Stimulated activated CD4-positive, alpha-beta T cell treated with anti-CD3 and anti-CD28 coated beads, Interleukin-1b, Interleukin-23, amount 100 ng/mL, for 1 hour (primary cell): ENCODE data around the gene CAPN2.

Source experiments
- DNase-seq, 2 donors: peaks; one replicate each; pipeline ENCODE4 v3.0.0-alpha.2; 2020; ENCODE audit warnings: low read depth in 2 of 2

Gene CAPN2

GRCh38 chr1:223760833-223761232, 48.5 kb downstream of the CAPN2 start:
- DNase-seq = no peak

GRCh38 chr1:223761411-223761810, 49.1 kb downstream of the CAPN2 start:
- DNase-seq = no peak

DNA sequence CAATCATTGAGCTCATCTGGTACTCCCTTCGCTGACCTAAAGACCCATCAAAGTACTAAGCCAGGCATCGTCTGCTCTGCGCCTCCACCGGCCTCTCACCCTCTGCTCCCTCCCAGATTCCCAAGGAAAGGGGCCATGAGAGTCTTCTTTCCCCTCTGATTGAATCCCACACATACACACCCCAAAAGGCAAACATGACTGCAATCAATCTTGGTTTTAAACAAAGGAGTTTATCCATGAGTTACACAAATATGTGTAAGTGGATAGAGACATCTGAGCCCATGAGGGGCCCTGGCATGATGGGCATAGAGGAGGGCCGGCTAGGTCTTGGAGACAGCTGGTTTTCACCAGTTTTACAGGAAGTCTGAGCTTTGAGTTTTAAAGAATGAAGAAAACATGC, 50.9 kb downstream of the CAPN2 start:
- DNase-seq = no peak

GRCh38 chr1:223763881-223764280, 51.5 kb downstream of the CAPN2 start:
- DNase-seq = no peak

DNA sequence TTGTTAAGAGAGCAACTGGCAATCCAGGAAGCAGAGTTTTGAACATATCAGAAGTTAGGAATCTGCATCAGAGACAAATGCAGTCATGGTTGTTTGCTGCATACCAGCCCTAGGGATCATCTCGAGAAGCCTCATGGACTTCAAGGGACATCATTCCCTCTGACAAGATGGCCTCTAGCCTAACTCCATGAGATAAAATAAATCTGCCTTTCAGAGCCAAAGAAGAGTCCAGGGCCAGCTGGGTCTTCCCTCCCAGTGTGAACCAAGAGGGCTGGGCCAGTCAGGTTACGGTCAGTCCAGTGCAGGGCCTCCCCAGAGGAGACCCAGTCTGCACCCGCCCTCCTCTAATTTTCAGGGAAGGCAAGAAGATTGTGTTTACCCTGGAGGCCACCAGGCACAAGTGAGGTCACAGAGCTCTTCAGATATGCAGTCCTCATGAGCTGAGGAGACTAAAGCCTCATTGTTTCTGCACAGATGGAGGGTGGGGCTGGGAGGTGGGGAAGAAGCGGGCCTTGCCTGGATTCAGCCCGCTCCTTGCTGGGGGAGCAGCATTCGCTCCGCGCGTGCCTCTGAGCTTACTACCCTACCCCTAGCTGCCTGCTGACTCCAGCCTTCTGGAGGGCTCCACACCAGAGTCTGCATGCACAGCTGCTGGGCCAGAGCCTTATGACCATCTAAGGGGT, 52.8 kb downstream of the CAPN2 start:
- no peak for DNase-seq

GRCh38 chr1:223765719-223766340, 53.5 kb downstream of the CAPN2 start:
- no peak for DNase-seq

DNA sequence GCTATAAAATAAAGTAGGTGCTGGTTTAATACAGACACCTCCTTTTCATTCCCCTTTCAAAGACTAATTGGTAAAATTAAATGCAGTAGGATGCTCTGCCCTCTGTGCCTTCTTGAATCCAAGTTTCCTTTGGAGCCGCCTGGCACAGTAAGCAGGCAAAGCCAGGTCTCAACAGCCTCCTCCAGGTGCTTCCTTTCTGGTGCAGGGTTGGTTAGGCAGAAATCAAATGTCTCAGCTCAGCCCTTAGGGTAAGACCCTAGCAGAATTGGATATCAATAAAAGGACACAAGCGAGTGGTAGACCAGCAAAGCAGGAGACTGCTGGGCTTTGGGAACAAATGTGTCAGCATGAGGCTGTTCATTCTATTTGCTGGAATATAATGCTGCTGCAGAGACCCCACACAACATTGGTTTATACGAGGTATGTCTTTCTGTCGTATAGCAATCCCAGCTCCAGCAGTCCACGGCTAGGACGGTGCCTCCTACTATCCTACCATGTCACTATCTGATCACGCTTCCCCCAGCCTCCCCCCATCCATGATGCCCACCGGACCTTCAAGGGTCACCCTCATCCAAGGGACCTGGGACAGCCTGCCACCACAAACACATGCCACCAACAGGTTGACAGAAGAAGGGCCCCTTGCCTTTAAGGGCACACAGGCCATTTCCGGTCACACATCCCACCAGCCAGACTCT, 58.4 kb downstream of the CAPN2 start:
- no peak for DNase-seq

DNA sequence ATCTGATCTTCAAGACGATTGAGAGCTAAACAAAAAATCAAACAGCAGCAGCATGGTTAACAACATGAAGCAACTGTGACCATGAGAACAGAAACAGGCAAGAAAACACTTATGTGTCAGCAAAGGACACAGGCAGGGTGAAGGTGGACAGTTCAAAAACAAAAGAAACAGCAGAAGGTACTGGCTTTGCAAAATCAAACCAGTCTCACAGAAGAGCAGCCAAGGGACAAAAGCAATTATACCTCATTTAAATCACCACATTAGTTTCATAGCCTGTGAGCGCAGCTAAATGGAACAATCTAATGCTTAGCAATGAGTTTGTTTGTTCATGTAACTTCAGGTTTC, 59.1 kb downstream of the CAPN2 start:
- DNase-seq = no peak

DNA sequence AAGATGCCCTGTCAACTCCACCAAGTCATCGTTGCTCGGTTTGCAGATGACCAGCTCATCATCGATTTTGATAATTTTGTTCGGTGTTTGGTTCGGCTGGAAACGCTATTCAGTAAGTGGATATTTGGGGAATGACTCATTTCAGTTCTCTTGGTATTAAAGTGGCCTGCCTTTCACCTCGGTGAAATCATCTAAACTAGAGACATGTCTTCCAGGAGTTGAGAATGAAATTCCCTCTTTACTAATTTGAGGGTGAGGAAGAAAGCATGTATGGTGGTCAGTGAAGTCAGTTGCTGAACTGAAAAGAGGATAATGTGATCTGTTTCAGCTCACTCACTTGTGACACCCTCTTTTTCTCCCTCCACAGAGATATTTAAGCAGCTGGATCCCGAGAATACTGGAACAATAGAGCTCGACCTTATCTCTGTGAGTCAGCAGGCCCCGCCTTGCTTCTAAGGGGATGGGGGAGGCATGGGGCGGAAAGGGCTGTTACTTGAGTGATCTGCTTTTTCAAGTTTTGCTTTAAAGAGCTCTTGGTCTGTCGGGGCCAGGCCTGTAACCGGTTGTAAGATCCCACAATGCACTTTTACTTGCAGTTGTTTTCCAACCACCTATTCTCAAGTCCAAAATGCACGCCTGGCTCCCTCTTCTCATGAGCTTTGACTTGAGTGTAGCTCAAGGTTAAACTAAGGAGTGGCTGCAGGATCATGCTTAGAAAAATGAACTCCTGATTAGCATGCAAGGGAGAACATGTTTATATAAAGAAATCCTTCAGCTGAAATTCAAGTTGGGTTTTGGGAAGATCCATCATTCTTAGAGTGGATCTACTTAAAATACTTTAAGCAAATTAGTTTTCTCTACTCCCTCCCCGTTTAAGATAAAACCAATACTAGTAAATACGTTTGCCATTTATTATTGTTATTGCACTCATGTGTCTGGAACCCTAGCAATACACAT, 59.8 kb downstream of the CAPN2 start:
- no peak for DNase-seq

GRCh38 chr1:223772771-223773160, 60.4 kb downstream of the CAPN2 start:
- no peak for DNase-seq

DNA sequence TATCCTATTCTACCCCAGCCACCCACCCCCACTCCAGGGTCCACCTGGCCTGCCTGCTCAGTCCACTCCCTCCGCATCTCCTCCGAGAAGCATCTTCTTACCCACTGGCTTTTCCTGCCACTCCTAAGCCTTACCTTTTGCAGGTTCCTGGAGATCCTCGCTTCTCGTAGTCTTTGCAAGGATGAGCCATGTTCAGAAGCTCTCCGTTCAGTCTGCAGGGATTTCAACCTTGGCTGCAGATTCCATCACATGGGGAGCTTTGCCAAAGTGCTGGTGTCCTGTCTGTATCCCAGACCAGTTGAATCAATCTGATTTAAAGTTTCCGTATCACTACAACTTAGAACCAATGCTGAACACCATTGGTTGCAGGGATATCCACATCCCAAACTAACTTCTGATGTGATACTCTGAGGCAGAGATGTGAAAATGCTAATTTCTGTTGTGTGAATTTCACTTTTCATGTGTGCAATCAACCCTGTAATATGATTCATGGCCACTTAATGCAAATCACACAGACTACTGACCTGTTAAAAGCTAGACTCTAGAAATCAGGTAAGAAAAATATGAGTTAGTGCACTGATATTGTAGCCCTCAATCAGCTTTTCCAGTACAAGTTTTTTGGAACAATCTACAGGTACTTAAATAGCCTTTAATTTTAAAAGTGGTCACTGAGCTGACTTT, 61.9 kb downstream of the CAPN2 start:
- DNase-seq = no peak

DNA sequence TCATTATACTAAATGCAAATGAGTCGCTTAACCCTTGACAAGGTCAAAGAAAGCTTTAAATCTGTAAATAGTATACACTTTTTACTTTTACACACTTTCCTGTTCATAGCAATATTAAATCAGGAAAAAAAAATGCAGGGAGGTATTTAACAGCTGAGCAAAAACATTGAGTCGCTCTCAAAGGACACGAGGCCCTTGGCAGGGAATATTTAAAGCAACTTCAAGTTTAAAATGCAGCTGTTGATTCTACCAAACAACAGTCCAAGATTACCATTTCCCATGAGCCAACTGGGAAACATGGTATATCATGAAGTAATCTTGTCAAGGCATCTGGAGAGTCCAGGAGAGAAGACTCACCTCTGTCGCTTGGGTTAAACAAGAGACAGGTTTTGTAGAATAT, 62.7 kb downstream of the CAPN2 start:
- DNase-seq = no peak

DNA sequence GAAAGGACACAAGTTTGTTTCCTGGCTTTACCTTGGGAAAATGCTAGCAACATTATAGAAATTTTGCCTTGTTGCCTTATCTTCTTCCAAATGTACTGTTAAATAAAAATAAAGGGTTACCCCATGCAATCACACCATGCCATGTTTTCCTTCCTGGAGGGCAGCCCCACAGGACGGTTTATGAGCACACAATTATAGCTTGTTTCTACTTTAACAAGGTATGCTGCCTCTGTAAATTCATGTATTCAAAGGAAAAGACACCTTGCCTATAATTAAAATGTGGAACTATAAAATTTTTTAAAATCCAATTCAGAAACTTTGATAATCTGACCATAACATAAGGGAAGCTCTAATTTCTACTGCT, 63.4 kb downstream of the CAPN2 start:
- DNase-seq = no peak

- DNase-seq = peak in 1 of 2 donors; percentile 7
Observed at GRCh38 chr1:223776075-223776814, 63.9 kb downstream of the CAPN2 start.

DNA sequence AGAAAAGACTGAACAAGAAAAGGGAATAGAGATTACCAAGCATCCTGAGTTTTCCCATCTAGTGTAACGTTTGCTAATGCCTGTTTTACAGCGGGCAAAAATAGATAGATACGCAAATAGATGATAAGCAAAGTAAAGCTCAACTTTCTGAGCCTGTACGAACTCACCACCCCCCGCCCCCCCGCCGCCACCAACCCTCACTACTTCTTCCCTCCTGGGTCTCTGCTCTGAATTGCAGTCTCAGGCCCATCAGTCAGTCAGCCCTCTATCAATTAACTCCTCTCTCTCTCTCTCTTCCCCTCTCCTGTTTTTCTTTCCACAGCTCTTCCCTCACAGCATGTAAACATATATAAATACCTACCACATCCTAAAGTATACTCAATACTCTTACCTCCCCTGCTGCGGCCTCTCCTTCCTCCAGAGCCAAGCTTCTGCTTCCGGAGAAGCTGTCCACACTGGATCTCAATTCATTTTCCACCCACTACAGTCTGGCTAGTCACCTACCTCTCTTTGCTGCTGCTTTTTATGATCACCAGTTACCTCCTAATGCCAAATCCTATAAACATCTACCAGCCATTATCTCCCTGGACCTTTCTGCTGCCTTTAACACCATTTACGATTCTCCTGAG, 64.6 kb downstream of the CAPN2 start:
- no peak for DNase-seq

- no peak for DNase-seq
Observed at GRCh38 chr1:223780318-223780717, 68.0 kb downstream of the CAPN2 start.

DNA sequence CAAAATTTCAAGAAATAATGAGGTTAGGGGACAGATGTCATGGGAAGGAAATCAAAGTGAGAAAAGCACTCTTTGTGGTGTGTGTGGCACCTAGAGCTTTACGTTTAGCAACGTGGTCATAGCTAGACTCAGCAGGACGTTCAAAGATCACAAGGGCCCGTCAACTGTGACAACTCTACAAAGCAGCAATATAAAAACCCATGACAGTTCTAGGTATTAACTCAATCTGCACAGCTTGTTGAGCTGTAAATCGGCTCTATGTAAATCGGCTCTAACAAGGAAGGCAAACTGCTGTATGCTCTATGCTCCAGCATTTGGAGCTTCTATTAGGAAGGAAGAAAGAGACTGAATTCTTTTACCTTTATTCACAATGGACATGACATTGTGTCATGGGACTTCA, 68.6 kb downstream of the CAPN2 start:
- DNase-seq = no peak

DNA sequence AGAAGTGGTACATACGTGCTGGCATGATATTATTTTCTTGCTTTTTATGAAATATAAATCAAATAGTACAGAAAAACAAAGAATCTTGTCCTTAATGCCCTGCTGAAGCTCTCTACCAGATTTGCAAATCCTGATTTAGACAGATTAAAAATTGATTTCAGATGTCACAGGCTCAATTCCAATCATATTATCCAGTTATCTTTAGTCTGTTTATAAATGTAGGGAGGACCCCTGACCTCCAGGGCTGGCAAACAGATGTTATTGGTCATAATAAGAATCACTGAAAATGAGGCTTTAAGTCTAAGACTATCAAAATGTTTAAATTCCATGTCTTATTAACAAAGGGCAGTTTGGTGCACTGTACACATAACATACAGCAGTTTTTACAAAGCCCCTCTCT, 71.3 kb downstream of the CAPN2 start:
- no peak for DNase-seq

GRCh38 chr1:223784541-223784940, 72.2 kb downstream of the CAPN2 start:
- no peak for DNase-seq

DNA sequence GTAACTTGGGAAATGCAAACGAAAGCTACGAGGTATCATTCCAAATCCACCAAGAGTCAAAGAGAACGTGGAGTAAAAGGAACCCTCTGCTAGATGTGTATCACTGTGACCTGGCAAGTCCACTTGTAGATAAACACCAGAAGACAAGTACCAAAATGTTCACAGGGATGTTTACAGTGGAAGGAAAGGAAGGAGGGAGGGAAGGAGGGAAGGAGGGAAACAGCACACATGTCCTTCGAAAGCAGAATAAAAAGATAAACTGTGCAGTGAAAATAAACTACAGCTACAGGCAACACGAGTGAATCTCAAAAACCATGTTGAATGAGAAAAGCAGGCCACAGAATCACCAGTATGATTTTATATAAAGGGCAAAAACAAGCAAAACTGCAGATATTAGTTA, 73.5 kb downstream of the CAPN2 start:
- no peak for DNase-seq
